Hepatocyte (in vitro differentiated cells): ENCODE results near the gene FADS1. TPM values are rescaled to one million over a fixed set of nuclear protein-coding genes. Genes with fewer than 3 reads are reported as not detected.

Source experiments
- DNase-seq: peaks from one replicate; pipeline ENCODE4 v3.0.0-alpha.2; 2016; ENCODE audit warnings: low spot score
- H2AFZ ChIP-seq: fragments of 200-600 bp; sonication (generic); 2 replicates; pipeline ENCODE4 v1.6.0; 2016; ENCODE audit warnings: antibody characterized with exemption, mild to moderate bottlenecking
- H3K27ac ChIP-seq: fragments of 200-600 bp; sonication (generic); 2 replicates; pipeline ENCODE4 v1.5.1; 2016; ENCODE audit warnings: mild to moderate bottlenecking
- H3K27me3 ChIP-seq: fragments of 200-600 bp; sonication (generic); 2 replicates; pipeline ENCODE4 v1.6.1; 2016
- H3K36me3 ChIP-seq: fragments of 200-600 bp; sonication (generic); replicated peaks from 2 replicates; pipeline ENCODE4 v1.5.1; 2016; ENCODE audit warnings: low read depth; ENCODE audit not compliant: insufficient read depth
- H3K4me1 ChIP-seq: fragments of 200-600 bp; sonication (generic); 2 replicates; pipeline ENCODE4 v1.5.1; 2016; ENCODE audit warnings: mild to moderate bottlenecking, moderate library complexity; ENCODE audit not compliant: insufficient read depth
- H3K4me2 ChIP-seq: fragments of 200-600 bp; sonication (generic); 2 replicates; pipeline ENCODE4 v1.6.0; 2016
- H3K4me3 ChIP-seq: fragments of 200-600 bp; sonication (generic); 2 replicates; pipeline ENCODE4 v1.5.1; 2016; ENCODE audit warnings: mild to moderate bottlenecking
- H3K79me2 ChIP-seq: fragments of 200-600 bp; sonication (generic); 2 replicates; pipeline ENCODE4 v1.6.0; 2017; ENCODE audit warnings: mild to moderate bottlenecking
- H3K9me2 ChIP-seq: fragments of 200-600 bp; sonication (generic); replicated peaks from 2 replicates; pipeline ENCODE4 v1.6.0; 2017; ENCODE audit warnings: mild to moderate bottlenecking; ENCODE audit not compliant: insufficient read depth
- H3K9me3 ChIP-seq: fragments of 200-600 bp; sonication (generic); 2 replicates; pipeline ENCODE4 v1.5.1; 2016; ENCODE audit warnings: low read depth, mild to moderate bottlenecking
- H4K20me1 ChIP-seq: fragments of 200-600 bp; sonication (generic); 2 replicates; pipeline ENCODE4 v1.6.0; 2016; ENCODE audit warnings: mild to moderate bottlenecking; ENCODE audit not compliant: insufficient read depth, poor library complexity, severe bottlenecking
- CTCF ChIP-seq: fragments of 200-600 bp; sonication (generic); IDR thresholded peaks from 2 replicates; pipeline ENCODE4 v1.5.1; 2016; ENCODE audit warnings: antibody characterized with exemption, mild to moderate bottlenecking; ENCODE audit not compliant: poor library complexity
- EZH2 ChIP-seq: fragments of 200-600 bp; sonication (generic); IDR thresholded peaks from 2 replicates; pipeline ENCODE4 v1.6.1; 2016; ENCODE audit warnings: antibody characterized with exemption, mild to moderate bottlenecking, borderline replicate concordance
- EZH2phosphoT487 ChIP-seq: fragments of 200-600 bp; sonication (generic); IDR thresholded peaks from one replicate; pipeline ENCODE4 v1.6.1; 2018; ENCODE audit warnings: antibody characterized with exemption, mild to moderate bottlenecking, low read depth, moderate library complexity; ENCODE audit not compliant: unreplicated experiment, severe bottlenecking
- WGBS: methylation state at CpG from one replicate; pipeline ENCODE4 v1.1.6; 2016; ENCODE audit warnings: low lambda C conversion rate; ENCODE audit errors: missing lambda C conversion rate; 5-methylcytosine and 5-hydroxymethylcytosine counted together
- polyA plus RNA-seq: library from polyadenylated mRNA; unstranded; fragments of >200 nt; fragmentation: Nextera tagmentation; extraction: Ambion mirVana; gene quantifications from 2 replicates; pipeline ENCODE4 v1.2.1, GENCODE V29; 2016
- total RNA-seq: library from RNA; depleted of rRNA; stranded (reverse); fragments of >200 nt; gene quantifications from 2 replicates; pipeline ENCODE4 v1.2.3, GENCODE V29; 2014

FADS1 gene
- total and polyA plus RNA-seq, 2 experiments from 2014 or later, result 151 to 230 TPM

DNA sequence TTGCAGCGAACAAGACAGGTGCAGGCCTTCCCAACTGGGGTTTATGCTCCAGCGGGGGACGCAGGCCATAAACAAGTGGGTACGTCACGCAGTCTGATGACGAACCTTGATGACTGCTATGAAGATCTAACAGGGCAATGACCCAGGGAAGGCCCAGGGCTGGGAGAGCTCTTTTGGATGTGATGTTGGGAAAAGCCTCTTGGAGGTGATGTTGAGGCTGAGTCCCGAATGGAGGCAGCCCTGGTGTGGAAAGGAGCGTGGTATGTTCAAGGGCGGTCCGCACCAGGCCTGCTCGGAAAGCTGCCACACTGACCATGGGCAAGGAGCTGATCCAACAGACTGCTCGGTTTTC lies 17.1 kb upstream of the FADS1 start:
- peaks cover 63% of the 10 kb centered on the region for H4K20me1 ChIP-seq
- no peaks in the 10 kb centered on the region for H3K36me3 ChIP-seq
- no peak overlapping the region for H3K4me3 ChIP-seq
- 95% methylated on average over 12 of the region's 12 CpGs for WGBS
- H3K79me2 ChIP-seq, result peaks cover 85% of the 10 kb centered on the region
- H3K9me3 ChIP-seq, result no peaks in the 10 kb centered on the region
- no peak overlapping the region for H2AFZ ChIP-seq
- no peak for DNase-seq
- H3K27ac ChIP-seq, result peak overlapping the region; percentile 85
- TF ChIP-seq CTCF (no peak), EZH2phosphoT487 (no peak), EZH2 (no peak)
- no peak overlapping the region for H3K4me2 ChIP-seq
- H3K9me2 ChIP-seq, result no peaks in the 10 kb centered on the region
- peaks cover 32% of the 10 kb centered on the region for H3K4me1 ChIP-seq
- H3K27me3 ChIP-seq, result no peaks in the 10 kb centered on the region

DNA sequence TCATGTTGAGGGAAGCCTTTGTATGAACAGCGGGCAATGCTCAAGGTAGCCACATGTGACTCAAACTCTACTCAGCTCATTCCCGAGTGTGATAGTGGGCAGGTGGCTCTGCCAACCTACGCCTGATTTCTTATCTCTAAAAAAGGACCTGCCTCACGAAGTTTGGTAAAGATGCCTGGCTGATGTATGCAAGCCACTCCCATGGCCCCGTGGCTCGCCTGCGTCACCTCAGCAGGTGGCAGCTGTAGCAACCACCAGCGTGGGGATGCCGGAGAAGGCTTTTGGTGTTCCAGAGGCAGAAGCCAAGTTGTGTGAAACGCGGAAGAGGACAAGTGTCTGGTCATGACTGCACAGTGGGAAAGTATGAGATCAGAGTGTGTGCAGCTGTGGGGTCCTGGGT lies 16.7 kb upstream of the FADS1 start:
- Histone ChIP-seq H3K36me3 (no peaks in the 10 kb centered on the region), H3K9me2 (no peaks in the 10 kb centered on the region), H4K20me1 (peaks cover 63% of the 10 kb centered on the region), H3K4me1 (peaks cover 32% of the 10 kb centered on the region), H3K27me3 (no peaks in the 10 kb centered on the region), H3K79me2 (peaks cover 89% of the 10 kb centered on the region), H3K9me3 (no peaks in the 10 kb centered on the region), H3K4me3 (no peak overlapping the region), H2AFZ (no peak overlapping the region), H3K27ac (no peak overlapping the region), H3K4me2 (no peak overlapping the region)
- no peak for TF ChIP-seq EZH2
- no peak for TF ChIP-seq CTCF
- no peak for TF ChIP-seq EZH2phosphoT487
- WGBS, result 90% methylated on average over 11 of the region's 11 CpGs
- DNase-seq, result no peak

GRCh38 chr11:61832754-61833153 lies 16.0 kb upstream of the FADS1 start:
- WGBS, result 90% methylated on average over 7 of the region's 7 CpGs
- Histone ChIP-seq H3K79me2 (peaks cover 91% of the 10 kb centered on the region), H3K27me3 (no peaks in the 10 kb centered on the region)

More at GRCh38 chr11:61832754-61833153, 16.0 kb upstream of the FADS1 start:
- no peak overlapping the region for H2AFZ ChIP-seq
- no peak for TF ChIP-seq CTCF
- no peak for TF ChIP-seq EZH2
- TF ChIP-seq EZH2phosphoT487, result no peak
- no peak for DNase-seq
- H4K20me1 ChIP-seq, result peaks cover 61% of the 10 kb centered on the region
- H3K9me3 ChIP-seq, result no peaks in the 10 kb centered on the region
- H3K4me2 ChIP-seq, result no peak overlapping the region
- no peak overlapping the region for H3K4me3 ChIP-seq
- H3K36me3 ChIP-seq, result no peaks in the 10 kb centered on the region
- peaks cover 32% of the 10 kb centered on the region for H3K4me1 ChIP-seq
- no peaks in the 10 kb centered on the region for H3K9me2 ChIP-seq
- no peak overlapping the region for H3K27ac ChIP-seq
